ENCODE data around the gene MCM8.

MCM8 gene

DNA sequence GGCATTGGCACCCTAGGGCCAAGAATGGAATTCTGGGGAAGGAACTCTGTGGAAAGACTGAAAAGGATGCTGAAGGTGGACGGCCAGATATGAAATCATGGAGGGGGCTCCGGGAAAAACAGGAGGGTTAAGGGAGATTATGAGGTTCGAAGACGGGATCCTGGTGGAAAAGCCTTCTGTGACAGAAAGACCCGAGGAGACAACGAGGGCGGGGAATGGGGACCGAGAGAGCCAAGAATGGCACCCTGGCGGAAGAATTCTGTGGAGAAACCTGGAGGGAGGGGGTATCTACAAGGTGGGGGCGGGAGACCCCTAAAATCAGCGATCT is 545 bp upstream of the MCM8 start:
- no peak for FAIRE-seq

DNA sequence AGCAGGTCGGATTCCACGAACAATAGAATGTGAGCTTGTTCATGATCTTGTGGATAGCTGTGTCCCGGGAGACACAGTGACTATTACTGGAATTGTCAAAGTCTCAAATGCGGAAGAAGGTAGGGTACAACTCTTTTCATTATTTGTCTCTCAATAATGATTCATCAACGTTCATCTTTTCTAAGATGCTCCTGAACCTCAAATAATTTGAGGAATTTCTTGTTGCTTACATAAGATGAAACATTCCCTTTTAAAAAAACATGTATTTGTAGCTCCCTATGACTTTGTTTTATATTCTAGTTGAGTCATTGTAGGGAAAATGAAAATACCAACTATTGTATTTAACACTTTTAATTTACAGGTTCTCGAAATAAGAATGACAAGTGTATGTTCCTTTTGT is 17.0 kb downstream of the MCM8 start:
- no peak for FAIRE-seq

- no peak for FAIRE-seq
Observed at GRCh38 chr20:5968462-5968861, 18.0 kb downstream of the MCM8 start.

GRCh38 chr20:5969348-5969935 is 19.0 kb downstream of the MCM8 start:
- no peak for FAIRE-seq

- FAIRE-seq: no peak
Observed at GRCh38 chr20:5969940-5970339, 19.5 kb downstream of the MCM8 start.

GRCh38 chr20:5970381-5970780 is 19.9 kb downstream of the MCM8 start:
- FAIRE-seq: no peak

DNA sequence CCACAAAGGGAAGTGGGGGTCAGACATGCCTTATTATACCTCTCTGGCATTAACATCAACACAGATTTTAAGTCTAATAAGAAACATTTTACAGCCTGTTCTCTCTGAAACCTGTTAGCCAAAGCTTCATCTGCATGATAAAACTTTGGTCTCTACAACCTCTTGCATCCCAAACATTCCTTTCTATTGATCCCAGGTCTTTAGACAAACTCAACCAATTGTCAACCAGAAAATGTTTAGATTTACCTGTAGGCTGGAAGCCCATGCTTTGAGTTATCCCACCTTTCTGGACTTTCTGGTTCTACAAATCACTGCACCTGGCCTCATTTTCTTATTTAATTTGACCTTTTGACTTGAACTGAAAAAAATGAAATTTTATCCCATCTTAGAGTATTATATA is 20.8 kb downstream of the MCM8 start:
- FAIRE-seq: no peak

DNA sequence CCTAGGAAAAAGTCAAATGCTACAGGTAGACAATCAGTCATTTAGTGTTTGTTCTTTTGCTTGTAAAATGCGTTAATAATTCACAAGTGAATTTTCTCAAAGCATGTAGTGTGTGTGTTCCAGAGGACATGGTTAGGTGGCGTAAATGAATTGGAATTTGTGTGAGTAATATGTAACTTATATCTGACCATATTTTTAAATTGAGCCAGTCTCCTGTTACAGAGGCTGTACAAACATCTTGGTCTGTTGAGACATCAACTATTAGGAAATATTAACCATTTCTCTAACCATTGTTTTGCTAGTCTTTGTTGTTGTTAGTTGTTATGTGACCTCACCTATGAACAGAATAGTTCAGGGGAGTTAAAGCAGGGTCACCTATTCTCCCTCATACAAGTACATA is 22.7 kb downstream of the MCM8 start:
- no peak for FAIRE-seq

GRCh38 chr20:5973971-5974370 is 23.5 kb downstream of the MCM8 start:
- no peak for FAIRE-seq

GRCh38 chr20:5974531-5974930 is 24.1 kb downstream of the MCM8 start:
- no peak for FAIRE-seq

DNA sequence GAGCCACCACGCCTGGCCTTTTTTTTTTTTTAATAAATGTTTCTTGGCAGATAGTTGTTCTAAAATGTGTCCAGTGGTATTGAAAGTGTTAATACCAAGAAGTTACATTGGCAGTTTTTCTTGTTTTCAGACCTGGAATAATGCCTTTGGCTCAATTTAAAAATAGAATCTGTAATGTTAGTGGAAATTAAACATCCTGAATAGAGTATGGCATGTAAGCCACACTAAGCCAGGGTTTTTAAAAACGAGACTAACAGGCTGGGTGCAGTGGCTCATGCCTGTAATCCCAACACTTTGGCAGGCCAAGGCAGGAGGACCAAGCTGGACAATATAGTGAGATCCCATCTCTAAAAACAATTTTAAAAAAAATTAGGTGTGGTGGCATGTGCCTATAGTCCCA is 25.3 kb downstream of the MCM8 start:
- FAIRE-seq: no peak

- no peak for FAIRE-seq
Observed at GRCh38 chr20:5977223-5977622, 26.8 kb downstream of the MCM8 start.

DNA sequence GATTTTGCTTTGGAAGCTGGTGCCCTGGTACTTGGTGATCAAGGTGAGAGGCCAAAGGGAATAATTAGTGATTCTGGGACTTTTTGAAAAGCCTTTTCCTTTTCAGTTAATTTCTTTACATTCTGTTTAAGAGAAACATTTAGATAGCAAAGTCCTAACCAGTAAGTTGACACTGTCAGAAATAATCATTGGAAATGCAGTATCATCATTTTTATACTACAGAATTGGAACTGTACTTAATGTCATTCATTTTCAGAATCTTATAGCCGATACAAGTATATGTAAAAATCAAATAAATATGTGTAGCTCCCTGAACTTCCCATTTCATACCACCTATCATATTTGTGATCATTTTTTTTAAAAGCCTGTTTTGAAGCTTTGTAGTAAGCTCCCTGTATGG is 27.5 kb downstream of the MCM8 start:
- no peak for FAIRE-seq

DNA sequence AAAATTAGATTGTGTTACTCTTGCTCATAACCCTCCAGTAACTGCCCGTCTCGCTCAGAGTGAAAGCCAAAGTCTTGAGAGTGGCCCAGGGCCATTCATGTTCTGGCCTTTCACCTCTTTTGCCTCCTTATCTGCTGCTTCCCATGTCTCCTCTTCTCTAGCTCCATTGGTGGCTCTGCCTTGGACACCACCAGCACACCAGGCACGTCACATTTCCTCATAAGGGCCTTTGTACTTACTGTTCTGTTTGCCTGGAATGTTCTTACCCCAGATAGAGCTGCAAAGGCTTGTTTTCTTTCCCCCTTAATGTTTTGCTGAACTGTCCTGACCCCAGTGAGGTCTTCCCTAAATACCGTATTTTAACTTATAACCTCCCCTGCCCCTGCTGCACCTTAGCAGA is 29.3 kb downstream of the MCM8 start:
- no peak for FAIRE-seq

GRCh38 chr20:5980720-5981538 is 30.5 kb downstream of the MCM8 start:
- FAIRE-seq: no peak

DNA sequence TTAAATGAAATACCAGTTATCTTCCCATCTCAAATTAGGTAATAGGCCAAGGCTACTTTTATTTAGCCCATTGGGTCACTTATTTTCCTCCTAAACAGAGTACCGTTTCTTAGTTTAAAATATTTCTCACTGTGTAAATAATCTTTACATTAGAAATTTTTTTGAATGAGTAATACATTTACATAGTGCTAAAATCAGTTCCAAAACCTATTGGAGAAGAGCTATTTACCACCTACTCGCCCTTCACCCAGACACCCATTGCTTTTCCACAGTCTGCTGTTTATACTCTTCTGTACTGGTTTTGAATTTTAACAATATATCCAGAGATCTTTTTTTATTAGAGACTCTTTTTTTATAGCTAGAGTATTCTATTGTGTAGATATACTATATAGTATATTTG is 36.9 kb downstream of the MCM8 start:
- FAIRE-seq: no peak

DNA sequence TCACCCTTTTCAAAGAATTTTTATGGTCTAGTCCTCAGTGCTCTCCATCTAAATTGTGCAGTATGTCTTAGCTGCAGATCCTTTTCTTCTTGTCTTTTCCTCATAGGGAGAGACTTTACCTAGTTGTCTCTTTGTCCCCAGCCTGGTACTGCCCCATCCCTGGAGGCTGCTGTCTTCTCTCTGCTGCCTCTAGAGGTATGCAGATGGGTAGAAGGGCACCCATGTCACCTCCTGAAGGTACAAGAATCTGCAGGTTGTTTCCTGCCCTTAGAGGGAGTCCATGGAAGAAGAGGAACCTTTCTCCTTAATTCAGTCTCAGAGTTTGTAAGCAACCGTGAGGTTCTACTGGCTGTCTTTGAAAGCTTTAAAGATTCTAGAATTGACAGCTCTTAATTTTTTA is 39.1 kb downstream of the MCM8 start:
- no peak for FAIRE-seq

- no peak for FAIRE-seq
Observed at GRCh38 chr20:5990946-5991345, 40.5 kb downstream of the MCM8 start.

- no peak for FAIRE-seq
Observed at GRCh38 chr20:5991623-5992441, 41.4 kb downstream of the MCM8 start.

- FAIRE-seq: no peak
Observed at GRCh38 chr20:5996765-5997164, 46.3 kb downstream of the MCM8 start.

DNA sequence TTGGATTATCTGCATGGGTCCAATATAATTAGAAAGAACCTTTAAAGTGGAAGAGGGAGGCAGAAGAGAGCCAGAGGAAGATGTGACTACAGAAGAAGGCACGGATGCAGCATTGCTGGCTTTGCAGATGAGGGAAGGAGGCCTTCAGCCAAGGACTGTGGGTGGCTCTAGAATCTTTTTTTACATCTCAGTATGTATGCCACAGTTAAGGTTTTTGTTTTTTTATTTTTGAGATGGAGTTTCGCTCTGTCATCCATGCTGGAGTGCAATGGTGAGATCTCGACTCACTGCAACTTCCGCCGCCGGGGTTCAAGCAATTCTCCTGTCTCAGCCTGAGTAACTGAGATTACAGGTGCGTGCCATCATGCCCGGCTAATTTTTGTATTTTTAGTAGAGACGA is 49.3 kb downstream of the MCM8 start:
- FAIRE-seq: no peak

- FAIRE-seq: no peak
Observed at GRCh38 chr20:6000871-6001270, 50.4 kb downstream of the MCM8 start.

- no peak for FAIRE-seq
Observed at GRCh38 chr20:6006603-6006949, 56.1 kb downstream of the MCM8 start.

GRCh38 chr20:6007094-6007528 is 56.7 kb downstream of the MCM8 start:
- no peak for FAIRE-seq

Measured in TTC549 (cell line).